Measurements from ENCODE around the gene PKM.
"Not testable (repeated sequence)": the region's sequence is repeated elsewhere in the genome, so short reads cannot be mapped to it uniquely, and the experiment has no call there.

The PKM gene

DNA sequence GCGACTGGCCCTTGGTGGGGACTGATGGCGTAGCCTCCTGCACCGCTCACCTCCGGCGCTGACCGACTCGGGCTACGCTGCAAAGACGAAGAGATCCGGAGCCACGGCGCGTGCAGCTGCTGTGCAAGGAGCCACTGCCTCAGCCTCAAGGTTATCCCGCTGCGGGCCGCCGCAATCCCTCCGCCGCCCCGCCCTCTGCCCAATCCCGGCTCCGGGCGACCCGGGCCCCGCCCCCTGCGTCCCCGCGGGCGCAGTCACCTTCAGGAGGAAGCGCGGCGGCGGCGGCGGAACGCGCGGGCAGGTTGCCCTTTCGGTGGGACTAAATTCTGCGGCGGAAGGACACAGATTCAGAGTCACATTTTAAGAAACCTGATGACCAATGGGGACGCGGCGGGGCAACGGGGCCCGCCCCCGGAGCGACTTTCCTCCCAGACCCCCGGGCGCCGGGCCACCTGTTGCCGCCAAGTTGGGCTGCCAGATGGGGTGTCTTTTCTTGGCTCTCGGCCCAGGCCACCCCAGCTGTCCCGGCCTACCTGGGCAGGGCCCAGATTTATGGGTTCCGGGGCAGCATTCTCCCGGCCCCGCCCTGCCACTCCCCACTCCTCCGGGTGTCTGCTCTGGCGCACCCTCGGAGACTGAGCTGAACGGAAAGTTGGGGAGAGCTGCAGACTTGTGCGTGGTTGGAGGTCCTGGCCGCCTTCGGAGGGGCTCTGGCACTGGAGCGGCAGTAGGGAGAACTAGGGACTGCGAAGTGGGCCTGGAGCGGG lies at the start of gene PKM:
Gene PKM (minus strand): TSS at position 125 of the 767 bp plus-strand sequence. CDS start 12,093 bp downstream, outside the sequence.
- DNase-seq (ENCODE audit: low read depth in 2 of 2) = peak; percentile 90

DNA sequence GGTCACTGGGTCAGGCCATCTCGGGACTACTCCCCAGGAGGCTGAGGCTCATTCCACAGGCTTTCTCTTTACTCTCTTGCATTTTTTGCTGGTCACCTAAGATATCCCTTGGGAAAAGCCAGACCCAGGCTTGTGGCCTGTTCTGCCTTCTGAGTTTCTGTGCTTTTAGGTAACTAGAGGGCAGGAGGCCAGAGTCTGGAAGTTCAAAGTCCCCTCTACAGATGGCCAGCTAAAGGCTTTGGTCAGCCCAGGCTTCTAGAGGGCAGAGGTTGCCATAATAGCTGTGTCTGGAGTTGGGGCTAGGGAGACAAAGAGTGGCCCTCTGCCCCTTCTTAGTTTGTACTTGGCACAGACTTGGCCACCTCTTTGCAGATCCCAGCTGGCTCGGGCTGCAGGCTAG lies 49.8 kb upstream of the PKM start:
- DNase-seq (ENCODE audit: low read depth in 2 of 2) = no peak

DNA sequence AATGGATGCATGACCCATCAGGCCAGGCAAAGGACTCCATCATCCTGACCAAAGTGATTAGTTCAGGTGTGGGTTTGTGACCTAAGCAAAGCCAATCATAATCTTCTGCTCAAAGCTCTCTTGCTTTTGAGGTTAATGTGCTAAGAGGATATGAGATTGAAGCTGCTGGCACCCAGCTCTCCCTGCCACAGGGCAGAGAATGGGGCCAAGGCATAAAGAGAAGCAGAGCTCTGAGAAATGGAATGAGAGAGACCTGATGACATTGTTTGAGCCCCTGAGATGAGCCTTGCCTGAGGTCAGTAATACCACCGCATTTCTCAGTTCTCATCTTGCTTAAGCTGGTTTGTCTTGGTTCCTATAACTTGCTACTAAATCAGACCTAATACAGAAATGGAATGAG lies 47.7 kb upstream of the PKM start:
- no peak for DNase-seq (ENCODE audit: low read depth in 2 of 2)

DNA sequence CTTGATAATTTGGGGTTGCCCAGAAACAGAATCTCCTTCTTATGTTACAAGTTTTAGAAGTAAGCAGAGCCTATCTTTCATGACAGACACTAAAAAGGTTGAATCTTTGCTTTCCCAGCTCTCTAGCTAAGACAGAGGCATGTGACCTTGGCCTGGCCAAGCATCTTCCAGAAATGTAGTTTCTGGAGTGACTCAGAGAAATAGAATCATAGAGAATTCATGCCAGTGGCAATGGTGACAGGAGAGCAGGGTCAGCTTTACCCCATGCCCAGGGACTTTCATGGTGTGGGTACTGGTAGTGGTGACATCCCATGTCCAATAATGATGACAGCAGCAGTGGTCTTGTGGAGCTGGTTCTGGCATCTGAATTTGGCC lies 45.3 kb upstream of the PKM start:
- no peak for DNase-seq (ENCODE audit: low read depth in 2 of 2)

DNA sequence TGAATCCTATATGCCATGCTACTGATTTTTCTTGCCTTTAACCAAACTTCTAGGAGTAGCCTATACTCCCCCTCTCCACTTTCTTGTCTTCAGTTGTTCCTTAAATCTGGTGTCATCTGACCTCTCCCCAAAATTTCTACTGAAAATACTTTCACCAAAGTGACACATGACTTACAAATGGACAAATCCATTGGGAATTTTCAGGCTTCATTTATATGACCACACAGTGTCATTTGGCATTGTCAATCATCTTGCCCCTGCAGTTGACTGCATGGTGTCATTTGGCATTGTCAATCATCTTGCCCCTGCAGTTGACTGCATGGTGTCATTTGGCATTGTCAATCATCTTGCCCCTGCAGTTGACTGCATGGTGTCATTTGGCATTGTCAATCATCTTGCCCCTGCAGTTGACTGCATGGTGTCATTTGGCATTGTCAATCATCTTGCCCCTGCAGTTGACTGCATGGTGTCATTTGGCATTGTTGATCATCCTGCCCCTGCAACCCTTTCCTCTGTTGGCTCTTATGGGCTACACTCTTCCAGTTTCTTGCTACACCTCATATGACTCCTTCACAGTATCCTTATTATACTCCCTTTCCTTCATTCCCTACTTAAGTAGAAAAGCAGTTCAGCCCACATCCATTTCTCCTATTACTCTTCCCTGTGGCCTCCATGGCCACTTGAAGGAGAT lies 44.8 kb upstream of the PKM start:
- DNase-seq (ENCODE audit: low read depth in 2 of 2) = not testable (repeated sequence)

DNA sequence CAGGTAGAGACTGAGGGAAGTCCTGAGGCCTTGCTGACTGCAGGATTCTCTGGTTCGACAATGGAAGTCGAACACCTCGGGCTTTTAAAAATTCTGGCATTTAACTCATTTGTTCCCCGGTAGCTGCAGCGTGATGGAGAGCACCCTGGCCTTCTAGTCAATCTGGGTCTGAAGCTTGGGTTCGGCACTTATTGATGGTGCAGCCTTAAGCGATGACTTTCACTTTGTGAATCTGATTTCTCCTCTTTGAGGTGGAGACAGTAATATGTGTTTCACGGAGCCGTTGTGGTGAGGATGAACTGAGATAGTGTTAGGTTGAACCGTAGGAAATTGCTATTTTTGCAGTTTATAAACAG lies 42.0 kb upstream of the PKM start:
- no peak for DNase-seq (ENCODE audit: low read depth in 2 of 2)

DNA sequence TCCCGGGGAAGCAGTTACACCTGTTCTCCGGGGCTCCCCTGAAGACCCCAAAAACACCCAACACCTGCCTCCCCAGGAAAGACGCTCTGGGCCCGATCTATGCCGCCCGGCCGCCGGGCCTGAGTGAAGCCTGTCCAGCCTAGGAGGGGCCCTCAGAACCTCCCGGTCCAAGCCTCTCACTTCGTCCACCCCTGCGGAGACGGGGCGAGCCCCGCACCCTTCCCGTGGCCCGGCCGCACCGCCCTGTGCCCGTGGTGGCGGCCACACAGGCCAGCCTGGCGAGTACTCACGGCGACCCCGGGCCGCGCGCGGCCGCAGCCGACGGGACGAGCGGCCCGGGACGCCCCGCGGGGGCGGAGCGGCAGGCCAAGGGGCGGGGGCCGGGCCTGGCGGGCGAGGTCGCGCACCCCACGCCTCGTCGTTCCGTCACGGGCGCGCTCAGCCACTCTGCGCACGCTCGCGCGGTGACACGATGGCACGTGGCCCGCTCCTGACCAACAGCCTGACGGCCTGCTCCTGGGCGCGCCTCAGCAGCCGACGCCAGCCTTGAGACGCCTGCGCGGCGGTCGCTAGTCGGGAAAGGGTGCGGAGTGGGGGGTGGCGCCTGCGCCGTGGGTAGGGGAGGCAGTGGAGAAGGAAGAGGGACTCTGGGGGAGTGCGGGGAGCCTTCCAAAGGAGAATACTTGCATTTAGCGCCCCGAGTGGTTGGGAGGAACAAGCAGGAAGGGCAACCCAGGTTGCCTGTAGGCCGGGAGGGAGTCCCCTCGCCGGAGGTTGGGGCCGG lies 41.4 kb upstream of the PKM start, which contains the start of gene PARP6:
Gene PARP6 (minus strand): TSS at position 342 of the 784 bp plus-strand sequence. CDS start 5,077 bp downstream, outside the sequence.
- DNase-seq (ENCODE audit: low read depth in 2 of 2) = peak; percentile 96 to 98

DNA sequence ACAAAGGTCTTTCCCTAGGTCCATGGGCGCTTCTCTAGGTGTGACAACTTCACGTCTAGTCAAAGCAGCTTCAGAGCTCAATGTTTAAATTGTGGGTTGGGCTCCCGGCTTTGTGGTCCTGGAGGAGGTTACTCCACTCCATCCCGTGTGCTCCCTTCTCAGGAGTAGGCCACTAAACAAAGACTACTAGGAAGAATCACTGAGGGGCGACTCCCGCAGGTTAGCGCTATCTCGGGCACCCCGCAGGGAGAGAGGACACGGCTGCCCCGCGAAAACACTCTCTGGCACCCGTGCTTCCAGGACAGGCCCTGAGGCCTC lies 40.9 kb upstream of the PKM start:
- no peak for DNase-seq (ENCODE audit: low read depth in 2 of 2)

DNA sequence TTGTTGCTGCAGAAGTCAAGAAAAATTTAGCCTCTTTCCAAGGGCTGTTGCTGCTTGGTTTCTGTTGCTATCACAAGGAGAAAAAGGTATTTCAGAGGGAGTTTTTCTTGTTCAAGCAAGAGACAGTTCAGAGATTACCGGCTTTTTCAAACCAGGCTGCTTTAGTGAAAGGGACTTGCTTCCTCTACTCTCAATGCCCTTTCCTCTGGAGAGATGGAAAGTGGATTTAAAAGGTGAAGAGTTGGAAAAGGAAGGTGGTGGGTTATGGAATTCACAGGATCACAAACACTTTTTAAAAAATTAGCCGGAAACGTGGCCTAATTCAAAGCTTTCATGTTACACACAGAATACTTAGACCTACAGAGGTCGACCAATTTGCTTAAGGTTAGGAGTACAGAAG lies 40.2 kb upstream of the PKM start:
- no peak for DNase-seq (ENCODE audit: low read depth in 2 of 2)

DNA sequence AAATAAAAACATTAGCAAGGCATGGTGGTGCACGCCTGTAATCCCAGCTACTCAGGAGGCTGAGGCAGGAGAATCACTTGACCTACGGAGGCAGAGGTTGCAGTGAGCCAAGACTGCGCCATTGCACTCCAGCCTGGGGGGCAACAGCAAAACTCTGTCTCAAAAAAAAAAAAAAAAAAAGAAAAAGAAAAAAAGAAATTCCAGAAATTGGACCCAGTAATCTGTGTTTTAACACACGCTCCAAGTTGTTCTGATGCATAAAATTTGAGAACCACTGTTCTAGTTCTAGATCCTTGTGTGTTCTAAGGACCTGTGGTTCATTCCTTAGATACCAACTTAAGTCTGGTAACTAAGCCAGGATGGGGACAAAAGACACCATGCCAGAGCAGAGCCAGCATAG lies 38.7 kb upstream of the PKM start:
- DNase-seq (ENCODE audit: low read depth in 2 of 2) = no peak

DNA sequence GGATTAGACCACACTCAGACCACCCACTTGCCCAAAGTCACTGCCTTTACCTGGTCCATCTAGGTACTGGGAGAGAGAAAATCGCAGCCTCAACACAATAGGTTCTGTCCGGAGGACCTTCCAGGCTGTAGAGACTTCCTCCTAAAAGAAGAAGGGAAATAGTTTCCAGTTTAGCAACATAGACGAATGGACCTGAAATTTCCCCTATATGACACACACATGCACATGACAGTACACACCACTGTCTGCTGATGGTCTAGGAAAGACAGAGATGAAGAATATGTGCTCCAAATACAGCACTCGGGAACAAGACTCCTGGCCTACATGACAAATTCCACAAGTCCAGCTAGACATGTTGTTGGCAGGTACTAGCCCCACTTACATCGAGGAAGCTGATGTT lies 34.0 kb upstream of the PKM start:
- DNase-seq (ENCODE audit: low read depth in 2 of 2) = no peak

DNA sequence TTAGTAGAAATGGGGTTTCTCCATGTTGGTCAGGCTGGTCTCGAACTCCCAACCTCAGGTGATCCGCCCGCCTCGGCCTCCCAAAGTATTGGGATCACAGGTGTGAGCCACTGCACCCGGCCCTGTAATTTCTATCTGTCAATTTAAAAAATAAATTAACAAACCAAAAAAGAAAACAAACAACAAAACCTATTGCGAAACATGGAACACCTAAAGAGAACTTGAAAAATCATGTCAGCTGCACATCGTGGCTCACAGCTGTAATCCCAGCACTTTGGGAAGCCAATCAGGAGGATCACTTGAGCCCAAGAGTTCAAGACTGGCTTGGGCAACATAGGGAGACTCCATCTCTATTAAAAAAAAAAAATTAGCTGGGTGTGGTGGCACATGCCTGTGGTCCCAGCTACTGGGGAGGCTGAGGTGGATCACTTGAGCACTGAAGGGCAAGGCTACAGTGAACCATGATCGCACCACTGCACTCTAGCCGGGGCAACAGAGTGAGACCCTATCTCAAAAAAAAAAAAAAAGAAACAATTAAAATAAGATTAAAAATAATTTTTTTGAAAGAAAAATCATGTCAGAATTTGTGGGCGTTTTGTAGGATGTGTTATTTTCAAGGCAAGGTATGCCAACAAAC lies 21.8 kb upstream of the PKM start:
- DNase-seq (ENCODE audit: low read depth in 2 of 2) = no peak

DNA sequence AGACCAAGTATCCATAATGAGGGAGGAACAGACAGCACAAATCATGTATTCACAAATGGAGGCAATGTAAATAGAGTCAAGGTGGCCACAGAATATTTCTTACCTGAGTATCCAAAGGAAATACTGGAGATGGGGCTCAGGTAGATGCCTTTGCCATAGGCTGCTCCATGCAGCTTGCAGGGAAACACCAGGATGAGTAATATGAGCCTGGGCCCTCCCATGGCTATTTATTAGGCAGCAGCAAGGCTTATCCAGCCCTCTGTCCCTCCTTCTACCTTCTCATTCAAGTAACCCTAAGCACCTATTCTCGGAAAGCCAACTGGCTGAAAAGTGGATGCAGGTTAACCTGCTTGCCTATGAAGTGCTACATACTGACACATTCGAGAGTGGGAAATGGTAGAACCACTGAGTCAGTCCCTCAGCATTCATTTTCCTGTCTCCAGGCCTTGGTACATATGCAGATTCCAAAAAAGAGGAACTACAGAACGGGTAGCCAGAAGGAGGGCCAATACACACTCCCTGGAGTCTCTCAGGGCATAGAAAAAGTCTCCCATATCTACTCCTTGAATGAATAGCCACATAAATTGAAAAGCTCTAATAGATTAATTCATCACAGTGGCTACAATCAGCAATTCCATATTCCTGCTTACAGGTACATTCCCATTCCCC lies 18.3 kb upstream of the PKM start:
- DNase-seq (ENCODE audit: low read depth in 2 of 2) = no peak

DNA sequence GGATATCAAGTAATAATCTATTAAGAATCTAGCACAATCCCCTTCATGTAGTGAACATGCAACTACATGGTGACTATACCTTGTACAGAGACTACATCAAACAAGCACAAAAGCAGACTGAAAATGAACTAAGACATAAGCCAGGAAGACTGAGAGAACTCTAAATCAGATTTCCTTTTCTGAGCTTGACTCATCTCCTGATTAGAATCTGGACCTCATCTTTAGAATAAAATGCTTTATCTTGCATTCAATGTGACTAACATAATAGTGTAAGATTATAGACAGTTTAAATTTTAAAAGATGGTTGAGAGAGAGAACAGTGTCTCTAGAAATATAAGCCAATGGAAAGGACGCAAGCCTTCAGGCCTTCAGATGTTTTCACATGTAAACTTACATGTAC lies 17.5 kb upstream of the PKM start:
- DNase-seq (ENCODE audit: low read depth in 2 of 2) = no peak

DNA sequence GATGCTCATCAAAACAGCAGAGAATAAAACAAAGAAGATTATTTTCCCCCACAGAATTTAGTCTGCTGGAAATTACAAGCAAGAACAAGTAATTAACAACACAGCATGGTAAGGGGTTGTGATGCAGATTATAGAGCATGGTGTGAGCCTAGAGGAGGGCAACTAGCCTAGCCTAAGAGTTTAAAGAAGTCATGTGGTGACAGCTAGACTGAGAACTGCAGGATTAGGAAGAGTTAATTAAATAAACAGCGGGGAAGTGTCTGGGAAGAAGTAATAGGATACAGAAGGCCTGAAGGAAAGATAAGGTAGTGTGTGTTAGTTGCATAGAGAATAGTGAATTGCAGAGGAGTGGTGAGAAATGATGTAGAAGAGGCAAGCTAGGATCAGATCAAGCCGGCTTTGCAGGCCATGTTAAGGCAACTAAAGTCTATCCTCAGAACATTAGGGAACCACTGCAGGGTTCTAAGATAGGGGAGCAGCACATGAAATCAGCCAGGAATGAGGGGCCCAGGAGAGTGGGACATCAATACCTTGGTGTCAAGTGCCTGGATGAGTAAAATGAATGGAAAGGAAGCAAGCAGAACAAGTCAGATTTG lies 11.9 kb upstream of the PKM start:
- no peak for DNase-seq (ENCODE audit: low read depth in 2 of 2)

DNA sequence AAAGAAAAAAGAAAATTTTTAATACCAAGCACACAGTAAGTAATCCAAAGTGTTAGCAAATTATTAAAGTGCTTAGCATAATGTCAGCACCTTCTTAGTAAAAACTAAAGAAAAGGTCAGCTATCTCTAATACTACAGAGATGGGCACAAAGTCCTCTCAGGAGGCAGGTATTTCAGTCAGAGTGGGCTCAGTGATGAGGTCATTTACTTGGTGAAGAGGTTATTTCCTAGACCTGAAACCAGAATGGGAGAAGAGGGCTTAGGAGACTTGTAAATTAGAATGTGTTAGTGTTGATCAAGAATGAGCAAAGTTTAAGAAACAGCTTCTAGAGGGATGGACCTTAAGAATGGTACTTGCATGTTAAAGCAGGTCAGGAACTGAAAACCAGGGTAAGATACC lies 8.7 kb upstream of the PKM start:
- no peak for DNase-seq (ENCODE audit: low read depth in 2 of 2)

DNA sequence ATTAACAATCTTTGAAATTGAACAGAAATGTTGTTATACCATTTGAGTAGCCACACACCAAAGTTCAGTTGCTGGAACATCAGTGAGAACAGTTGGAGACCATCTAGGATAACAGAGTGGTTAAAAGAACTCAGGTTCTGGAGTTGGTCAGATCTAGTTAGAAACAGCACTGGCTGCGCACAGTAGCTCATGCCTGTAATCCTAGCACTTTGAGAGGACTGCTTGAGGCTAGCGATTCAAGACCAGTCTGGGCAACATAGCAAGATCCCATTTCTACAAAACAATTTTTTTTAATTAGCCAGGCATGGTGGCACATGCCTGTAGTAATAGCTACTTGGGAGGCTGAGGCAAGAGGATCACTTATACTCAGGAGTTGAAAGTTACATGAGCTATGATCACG lies 7.6 kb upstream of the PKM start:
- no peak for DNase-seq (ENCODE audit: low read depth in 2 of 2)

DNA sequence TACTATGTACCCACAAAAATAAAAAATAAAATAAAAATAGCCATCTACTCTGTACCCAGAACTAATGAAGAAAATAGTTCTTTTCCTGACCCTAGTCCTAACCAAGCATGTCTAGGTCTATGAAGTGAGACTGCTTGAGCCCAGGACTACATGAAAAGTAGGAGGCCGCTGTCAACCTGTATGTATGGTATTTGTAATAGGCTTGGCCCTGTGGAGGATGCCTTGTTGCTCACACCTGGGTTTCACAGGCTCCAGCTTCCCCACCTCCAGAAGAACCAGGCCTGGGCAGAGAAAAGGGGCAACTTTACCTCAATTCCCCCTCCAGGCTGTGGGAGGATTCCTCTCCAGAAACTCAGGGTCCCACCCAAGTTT lies 6.8 kb upstream of the PKM start:
- DNase-seq (ENCODE audit: low read depth in 2 of 2) = no peak

DNA sequence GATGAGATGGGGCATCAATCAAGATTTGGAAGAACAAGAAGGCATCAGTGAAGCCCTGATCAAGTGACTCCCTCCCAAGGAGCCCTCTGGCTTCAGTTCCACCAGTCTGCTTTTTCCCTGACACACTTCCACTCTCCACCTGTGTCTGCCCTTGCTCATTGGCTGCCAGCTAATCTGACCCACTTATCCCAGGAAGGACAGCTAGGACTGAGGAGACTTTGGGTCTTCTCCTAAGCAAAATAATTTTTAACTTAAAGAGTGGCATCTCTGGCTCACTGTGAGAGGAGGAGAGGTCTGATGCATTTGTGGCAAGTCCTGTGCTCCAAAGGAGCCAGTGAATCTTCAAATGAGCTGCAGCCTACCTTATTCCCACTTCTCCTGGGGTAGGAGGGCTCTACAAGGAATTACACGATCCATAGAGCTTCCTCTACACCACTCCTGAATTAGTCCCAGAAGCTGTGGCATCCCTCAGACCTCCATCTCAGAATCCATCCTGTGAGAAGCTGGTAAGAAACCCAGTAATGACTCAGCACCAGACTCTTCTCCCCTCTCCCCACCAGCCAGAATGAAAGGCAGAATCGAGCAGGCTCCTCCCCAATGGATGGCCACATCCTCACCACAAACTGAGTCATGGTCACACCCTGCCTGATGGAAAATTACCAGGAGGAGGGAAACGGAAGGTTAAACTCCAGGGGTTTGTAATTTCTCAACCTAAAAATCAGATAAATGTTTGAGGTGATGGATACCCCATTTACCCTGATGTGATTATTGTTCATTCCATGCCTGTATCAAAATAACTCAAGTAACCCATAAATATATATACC lies 6.3 kb upstream of the PKM start:
- DNase-seq (ENCODE audit: low read depth in 2 of 2) = peak in 1 of 2 donors; percentile 35

DNA sequence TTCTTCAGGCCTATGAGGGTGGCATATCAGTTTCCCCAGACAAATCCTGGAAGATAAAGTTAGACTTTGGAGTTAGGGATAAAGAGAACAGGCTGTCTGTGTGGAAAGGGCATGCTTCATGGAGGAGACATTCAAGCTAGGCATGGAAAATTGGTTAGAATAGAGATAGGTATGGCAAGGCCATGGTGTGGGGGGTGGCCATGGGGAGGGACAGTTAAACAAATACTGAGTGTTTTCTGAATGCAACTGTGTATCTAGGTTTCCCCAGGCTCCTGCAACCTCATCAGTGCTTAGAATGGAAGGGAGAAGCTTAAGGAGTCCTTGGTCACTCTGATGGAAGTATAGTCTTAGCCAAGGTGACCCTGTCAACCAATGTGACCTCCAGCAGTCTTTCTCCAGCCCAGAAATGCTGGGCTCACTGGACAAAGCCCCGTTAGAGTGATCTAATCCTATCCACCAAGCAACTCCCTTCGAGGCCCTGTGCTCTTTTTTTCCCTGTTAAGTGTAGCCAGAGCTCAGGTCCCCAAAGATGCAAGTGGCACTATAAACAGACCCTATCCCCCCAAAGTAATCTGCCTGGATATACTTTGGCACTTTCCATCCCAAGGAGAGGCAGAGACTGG lies 5.5 kb upstream of the PKM start:
- no peak for DNase-seq (ENCODE audit: low read depth in 2 of 2)

All from activated CD8-positive, alpha-beta memory T cell treated with anti-CD3 and anti-CD28 coated beads for 4 hours (primary cell).